ENCODE measurements around the gene ISLR. TPM values are rescaled to one million over a fixed set of nuclear protein-coding genes. Genes with fewer than 3 reads are reported as not detected.

ISLR gene
- total and polyA plus RNA-seq, 9 of the 15 experiments (the other 6 are each of a cell fraction or from before 2014, with no cell fraction given), result not detected

DNA sequence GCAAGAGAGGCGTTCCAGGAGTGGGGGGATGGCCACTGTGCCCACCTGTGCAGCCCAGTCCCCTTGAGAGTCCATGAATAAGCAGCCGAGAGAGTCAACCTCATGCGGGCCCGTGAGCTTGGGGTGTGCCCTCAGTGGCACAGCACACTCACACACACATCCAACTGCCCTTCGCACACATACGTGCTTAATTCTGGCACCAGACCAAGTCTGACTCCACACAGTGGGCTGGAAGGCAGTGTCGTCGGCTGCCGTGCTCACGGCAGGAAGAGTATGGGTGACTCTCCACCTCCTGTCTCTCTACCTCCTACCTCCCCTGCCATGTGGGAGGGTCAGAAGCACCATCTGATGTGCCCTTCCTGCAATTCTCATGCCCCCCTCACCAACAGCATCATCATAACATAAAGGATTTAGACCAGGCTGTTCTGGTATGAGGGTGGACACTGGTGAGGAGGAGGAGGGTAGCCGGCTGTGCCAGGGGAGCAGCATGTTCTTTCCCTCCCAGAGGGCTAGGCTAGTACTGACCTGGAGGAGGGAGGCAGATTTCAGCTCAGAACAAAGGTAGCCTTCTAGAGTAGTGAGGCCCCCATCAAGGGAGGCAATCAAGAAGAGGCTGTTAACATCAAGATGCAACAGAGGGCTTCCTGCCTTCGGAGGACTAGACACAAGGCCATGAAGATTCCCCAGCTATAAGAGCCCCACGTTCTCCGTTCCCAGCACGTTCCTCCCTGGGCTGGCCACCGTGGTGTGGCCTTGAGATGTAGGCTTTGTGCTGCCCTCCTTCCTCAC is 34.3 kb downstream of the ISLR start:
- POLR2A ChIA-PET, result no interaction called here
- peak in 1 of 4 experiments; percentile 26 for DNase-seq (ENCODE audit: extremely low read depth in 1 of 4, low spot score in 3 of 4)
- FAIRE-seq, result no peak
- Histone ChIP-seq H3K4me2 (ENCODE audit: insufficient read depth, low read length) (no peak overlapping the region), H4K20me1 (replicated peaks; ENCODE audit: control insufficient read depth, insufficient read depth, low read length) (0 out of 2 replicates have a peak, but pooled peaks cover 12% of the 10 kb centered on the region), H3K9me3 (replicated peaks; ENCODE audit: control insufficient read depth, insufficient read depth, low read depth, low read length) (no peaks in the 10 kb centered on the region), H3K27me3 (ENCODE audit: control insufficient read depth in 2 of 2, insufficient read depth in 2 of 2, low read length in 2 of 2) (peaks cover 9 to 64% of the 10 kb centered on the region in 2 experiments; a peak in 4 of 5 replicates), H3K9me1 (ENCODE audit: control insufficient read depth, insufficient read depth, low read length) (no peaks in the 10 kb centered on the region), H3K4me3 (no peak overlapping the region), H3K4me1 (replicated peaks in 1 of 2; ENCODE audit: control insufficient read depth in 2 of 2, insufficient read depth in 2 of 2, low read length in 2 of 2) (peaks cover 4 to 8% of the 10 kb centered on the region in 2 experiments; a peak in 4 of 5 replicates), H3K9ac (ENCODE audit: insufficient read depth in 1 of 2, low read depth in 2 of 2, low read length in 2 of 2) (no peak overlapping the region), H2AFZ (ENCODE audit: low read depth, low read length) (no peak overlapping the region), H3K27ac (ENCODE audit: extremely low read depth, low read depth, low read length) (no peak overlapping the region), H3K79me2 (ENCODE audit: control insufficient read depth, insufficient read depth, low read length) (no peaks in the 10 kb centered on the region), H3K36me3 (ENCODE audit: control insufficient read depth, insufficient read depth, low read length) (no peaks in the 10 kb centered on the region)
- 1% methylated on average over 16 of the region's 16 CpGs for WGBS (ENCODE audit: insufficient coverage, low coverage, missing lambda C conversion rate)
- BruUV-seq (replicated peaks), result no TSS peak
- intact Hi-C loops (cut with micrococcal nuclease) (no loop called here), in situ Hi-C loops (cut with MboI) (no loop called here)
- CTCF ChIA-PET (ENCODE audit: low intra/inter-chr PET ratio), result no interaction called here
- TF ChIP-seq PRPF4 (IDR thresholded peaks at IDR 0.05; ENCODE audit: insufficient read depth, low read depth, low read length, poor library complexity, severe bottlenecking) (no peak), ZNF347 (CRISPR knock-in tag; IDR thresholded peaks at IDR 0.05; ENCODE audit: low read depth) (no peak), ZNF175 (CRISPR knock-in tag; IDR thresholded peaks at IDR 0.05; ENCODE audit: low read depth) (no peak), BCOR (IDR thresholded peaks at IDR 0.05) (0 out of 2 replicates have a peak, but pooled peaks have one; percentile 33), NFIC (IDR thresholded peaks at IDR 0.05) (peak; percentile 60; the same call in 1 of the 2 replicates), ZFP36 (IDR thresholded peaks at IDR 0.05; ENCODE audit: low read depth, low read length, partially characterized antibody) (peak; percentile 30), CREM (IDR thresholded peaks at IDR 0.05; ENCODE audit: low read depth) (no peak), TAF9B (IDR thresholded peaks at IDR 0.05; ENCODE audit: partially characterized antibody) (no peak), KAT2B (IDR thresholded peaks at IDR 0.05; ENCODE audit: low read depth, low read length) (no peak), RBM22 (IDR thresholded peaks at IDR 0.05; ENCODE audit: low read depth, low read length, poor library complexity, severe bottlenecking) (no peak)
- no peak for ATAC-seq
